ENCODE measurements around the gene LRMDA.

LRMDA gene

GRCh38 chr10:75588031-75588430 is 156.6 kb downstream of the LRMDA start:
- TF ChIP-seq CTCF (IDR thresholded peaks at IDR 0.05): no peak
- Histone ChIP-seq H3K36me3 (ENCODE audit: control insufficient read depth, insufficient read depth, low read length) (no peaks in the 10 kb centered on the region), H3K9me3 (ENCODE audit: control insufficient read depth, low read length) (no peaks in the 10 kb centered on the region), H3K4me1 (no peaks in the 10 kb centered on the region), H3K4me2 (ENCODE audit: low read length) (peak overlapping the region; percentile 16), H3K9ac (no peak overlapping the region), H3K27ac (no peak overlapping the region), H2AFZ (no peak overlapping the region), H3K79me2 (no peaks in the 10 kb centered on the region), H3K4me3 (ENCODE audit: low read depth, low read length) (no peak overlapping the region), H3K27me3 (ENCODE audit: control insufficient read depth, insufficient read depth, low read length) (no peaks in the 10 kb centered on the region)

GRCh38 chr10:75589895-75590654 is 158.7 kb downstream of the LRMDA start:
- no peaks in the 10 kb centered on the region for H3K27me3 ChIP-seq (ENCODE audit: control insufficient read depth, insufficient read depth, low read length)
- H2AFZ ChIP-seq: no peak overlapping the region
- H3K9me3 ChIP-seq (ENCODE audit: control insufficient read depth, low read length): no peaks in the 10 kb centered on the region
- H3K4me1 ChIP-seq: no peaks in the 10 kb centered on the region
- H3K27ac ChIP-seq: no peak overlapping the region
- no peak for TF ChIP-seq CTCF (IDR thresholded peaks at IDR 0.05)
- H3K79me2 ChIP-seq: no peaks in the 10 kb centered on the region
- no peak overlapping the region for H3K4me2 ChIP-seq (ENCODE audit: low read length)
- H3K4me3 ChIP-seq (ENCODE audit: low read depth, low read length): no peak overlapping the region
- no peaks in the 10 kb centered on the region for H3K36me3 ChIP-seq (ENCODE audit: control insufficient read depth, insufficient read depth, low read length)
- no peak overlapping the region for H3K9ac ChIP-seq

GRCh38 chr10:75592151-75592787 is 160.8 kb downstream of the LRMDA start:
- H3K4me2 ChIP-seq (ENCODE audit: low read length): peak overlapping the region; percentile 8

GRCh38 chr10:75592791-75593643 is 161.6 kb downstream of the LRMDA start:
- H3K79me2 ChIP-seq: no peaks in the 10 kb centered on the region
- no peaks in the 10 kb centered on the region for H3K36me3 ChIP-seq (ENCODE audit: control insufficient read depth, insufficient read depth, low read length)
- no peak overlapping the region for H3K9ac ChIP-seq
- H3K9me3 ChIP-seq (ENCODE audit: control insufficient read depth, low read length): no peaks in the 10 kb centered on the region
- no peak overlapping the region for H3K27ac ChIP-seq
- no peak overlapping the region for H2AFZ ChIP-seq
- no peaks in the 10 kb centered on the region for H3K27me3 ChIP-seq (ENCODE audit: control insufficient read depth, insufficient read depth, low read length)
- peak overlapping the region; percentile 50 for H3K4me2 ChIP-seq (ENCODE audit: low read length)
- H3K4me1 ChIP-seq: no peaks in the 10 kb centered on the region
- H3K4me3 ChIP-seq (ENCODE audit: low read depth, low read length): peak overlapping the region; percentile 19
- TF ChIP-seq CTCF (IDR thresholded peaks at IDR 0.05): no peak

More at GRCh38 chr10:75592151-75592787, 160.8 kb downstream of the LRMDA start:
- H3K9me3 ChIP-seq (ENCODE audit: control insufficient read depth, low read length): no peaks in the 10 kb centered on the region
- H3K4me3 ChIP-seq (ENCODE audit: low read depth, low read length): peak overlapping the region; percentile 19
- no peaks in the 10 kb centered on the region for H3K36me3 ChIP-seq (ENCODE audit: control insufficient read depth, insufficient read depth, low read length)
- no peak overlapping the region for H3K9ac ChIP-seq
- no peak overlapping the region for H2AFZ ChIP-seq
- no peak for TF ChIP-seq CTCF (IDR thresholded peaks at IDR 0.05)
- H3K79me2 ChIP-seq: no peaks in the 10 kb centered on the region
- no peak overlapping the region for H3K27ac ChIP-seq
- H3K4me1 ChIP-seq: no peaks in the 10 kb centered on the region
- no peaks in the 10 kb centered on the region for H3K27me3 ChIP-seq (ENCODE audit: control insufficient read depth, insufficient read depth, low read length)

Data from parathyroid adenoma (tissue), 2 donors.